Activated T-helper 1 cell treated with Interleukin-2 at 50 U/mL for 16 hours (primary cell): ENCODE results near the gene RXFP4.

Source experiments
- DNase-seq: peaks from one replicate; pipeline ENCODE4 v3.0.0-alpha.2; 2020; ENCODE audit warnings: low read depth

RXFP4 gene

DNA sequence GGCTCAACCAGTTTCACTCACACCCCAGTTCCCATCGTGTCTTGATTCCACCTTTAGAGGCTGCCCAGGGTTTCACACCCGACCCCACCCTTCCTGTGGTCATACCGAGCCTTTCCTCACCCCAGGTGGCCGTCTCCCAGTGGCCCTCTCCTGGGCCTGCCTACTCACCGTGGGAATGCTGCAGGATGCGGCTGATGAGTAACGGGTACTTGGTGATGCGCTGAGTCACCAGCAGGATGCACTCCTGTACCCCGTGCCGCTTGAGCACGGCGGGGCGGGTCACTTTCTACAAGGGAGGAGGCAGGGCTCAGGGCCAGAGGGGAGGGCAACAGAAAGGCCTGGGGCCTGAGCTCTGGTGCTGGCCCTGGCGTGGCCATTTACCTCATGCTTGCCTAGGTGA lies 20.5 kb downstream of the RXFP4 start:
- no peak for DNase-seq

DNA sequence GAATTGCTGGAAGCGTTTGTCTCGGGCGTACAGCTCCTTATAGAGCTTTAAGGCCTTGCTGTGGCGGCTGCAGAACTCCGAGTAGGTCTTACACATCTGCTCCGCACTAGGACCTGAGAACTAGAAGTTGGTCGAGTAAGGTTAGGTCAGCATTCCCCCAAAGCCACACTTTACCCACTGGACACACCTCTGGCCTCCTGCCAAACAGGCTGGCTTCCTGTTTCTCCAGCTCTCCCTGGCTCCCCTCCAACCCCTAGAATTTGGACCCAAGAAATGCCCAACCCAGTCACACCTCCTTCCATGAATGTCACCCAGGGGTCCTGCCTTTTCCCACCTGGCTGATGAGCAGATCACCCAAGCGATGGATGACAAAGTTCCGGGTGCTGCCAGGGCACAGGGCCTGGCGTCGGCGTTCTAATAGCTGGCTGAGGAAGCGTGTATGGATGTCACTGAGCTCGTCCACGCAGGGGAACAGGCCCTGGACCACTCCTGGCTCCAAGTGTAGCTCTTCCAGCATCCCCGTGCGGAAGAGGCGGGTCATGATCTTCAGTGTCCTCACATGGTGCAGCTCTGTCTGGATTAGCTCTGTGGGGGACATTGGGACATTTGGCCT lies 21.3 kb downstream of the RXFP4 start:
- no peak for DNase-seq

DNA sequence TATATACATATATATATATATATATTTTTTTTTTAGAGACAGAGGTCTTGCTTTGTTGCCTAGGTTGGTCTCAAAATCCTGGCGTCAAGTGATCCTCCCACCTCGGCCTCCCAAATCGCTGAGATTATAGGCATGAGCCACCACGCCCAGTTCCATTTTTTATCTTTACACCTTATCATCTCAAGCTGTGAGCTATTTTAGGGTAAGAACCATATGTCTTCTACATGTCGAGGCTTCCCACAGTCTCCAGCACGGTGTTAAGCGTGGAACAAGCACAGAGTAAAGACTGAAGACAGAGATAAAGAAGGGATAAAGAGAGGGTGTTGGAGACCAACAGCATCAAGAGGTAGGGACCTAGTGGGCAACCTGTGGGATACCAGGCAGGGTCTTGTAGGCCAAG lies 22.8 kb downstream of the RXFP4 start:
- no peak for DNase-seq

DNA sequence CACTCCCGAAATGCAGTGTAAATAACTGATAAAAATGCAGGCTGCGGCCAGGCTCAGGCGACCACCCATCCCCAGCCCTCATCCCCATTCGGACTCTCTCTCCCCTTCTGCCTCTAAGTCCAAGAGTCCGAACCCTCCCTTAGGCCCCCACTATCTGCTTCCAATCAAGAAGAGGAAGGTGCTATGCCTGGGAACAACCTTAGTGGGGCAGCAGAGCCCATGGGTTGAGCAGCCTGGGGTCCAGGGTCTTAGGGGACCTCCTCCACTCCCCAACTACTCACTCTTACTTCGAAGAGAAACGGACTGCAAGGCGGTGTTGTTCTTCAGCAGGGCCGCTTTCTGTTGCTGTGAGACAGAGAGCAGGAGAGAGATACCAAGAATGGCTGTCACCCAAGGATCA lies 24.7 kb downstream of the RXFP4 start:
- no peak for DNase-seq

DNA sequence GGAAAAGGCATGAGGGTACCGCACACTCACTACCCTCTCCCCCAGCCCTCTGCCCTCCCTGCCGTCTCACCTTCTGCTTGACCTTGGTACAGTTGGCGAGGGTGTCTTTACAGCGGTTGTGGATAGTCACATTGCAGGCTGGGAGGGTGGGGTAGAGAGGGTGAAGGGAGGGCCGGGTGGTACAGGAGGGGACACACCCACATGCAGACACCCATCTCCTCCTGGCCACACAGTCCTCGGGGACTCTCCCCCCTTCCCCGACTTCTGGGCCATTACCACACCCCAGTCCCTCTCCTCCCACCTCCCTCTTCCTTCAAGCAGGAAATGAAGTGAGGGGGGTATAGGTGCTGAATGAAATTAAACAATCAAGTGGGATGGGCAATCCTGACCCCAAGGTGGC lies 25.3 kb downstream of the RXFP4 start:
- DNase-seq: no peak

DNA sequence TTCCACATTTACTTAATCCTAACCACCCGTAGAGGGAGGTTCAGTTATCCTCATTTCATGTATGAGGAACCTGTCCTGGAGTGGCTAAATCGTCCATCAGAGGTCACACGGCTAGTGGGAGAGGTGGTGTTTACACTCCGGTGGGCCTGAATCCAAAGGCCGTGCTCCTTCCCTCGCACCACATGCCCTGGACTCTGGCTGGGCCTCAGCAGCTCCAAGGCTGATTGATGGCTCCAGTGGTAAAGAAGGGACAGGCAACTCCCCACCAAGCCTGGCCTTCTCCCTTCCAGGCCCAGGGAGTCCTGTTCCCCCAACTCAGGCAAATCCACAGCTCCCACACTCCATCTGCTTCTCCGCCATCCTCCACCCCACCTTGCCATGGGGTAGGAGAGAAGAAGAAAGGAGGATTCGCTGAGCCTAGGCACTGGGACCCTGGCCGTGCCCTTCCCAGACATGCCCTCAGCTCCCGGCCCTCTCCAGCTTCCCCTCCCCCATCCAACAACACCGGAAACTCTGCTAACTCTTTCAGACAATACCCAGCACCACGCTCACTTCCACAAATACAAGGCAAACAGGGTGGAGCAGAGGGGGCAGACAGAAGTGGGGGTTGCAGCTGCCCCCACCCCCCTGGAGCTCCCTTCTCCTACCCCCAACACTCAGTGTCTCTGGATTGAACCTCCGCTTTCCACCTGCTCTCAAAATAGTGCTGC lies 26.1 kb downstream of the RXFP4 start:
- DNase-seq: no peak

DNA sequence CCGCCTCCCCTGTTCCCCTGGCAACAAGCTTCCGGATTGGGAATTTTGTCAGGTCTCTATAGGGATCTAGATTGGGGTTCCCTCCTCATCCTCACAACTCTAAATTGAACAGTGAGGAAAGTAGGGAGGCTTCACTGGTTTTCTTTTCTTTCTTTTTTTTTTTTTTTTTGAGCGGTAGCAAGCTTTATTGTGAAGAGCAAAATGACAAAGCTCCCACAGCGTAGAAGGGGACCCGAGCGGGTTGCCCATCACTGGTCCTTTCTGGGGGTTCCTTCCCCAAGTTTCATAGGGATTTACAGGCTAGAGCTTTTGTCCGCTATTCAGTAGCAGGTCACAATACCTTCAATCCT lies 26.6 kb downstream of the RXFP4 start:
- DNase-seq: no peak

DNA sequence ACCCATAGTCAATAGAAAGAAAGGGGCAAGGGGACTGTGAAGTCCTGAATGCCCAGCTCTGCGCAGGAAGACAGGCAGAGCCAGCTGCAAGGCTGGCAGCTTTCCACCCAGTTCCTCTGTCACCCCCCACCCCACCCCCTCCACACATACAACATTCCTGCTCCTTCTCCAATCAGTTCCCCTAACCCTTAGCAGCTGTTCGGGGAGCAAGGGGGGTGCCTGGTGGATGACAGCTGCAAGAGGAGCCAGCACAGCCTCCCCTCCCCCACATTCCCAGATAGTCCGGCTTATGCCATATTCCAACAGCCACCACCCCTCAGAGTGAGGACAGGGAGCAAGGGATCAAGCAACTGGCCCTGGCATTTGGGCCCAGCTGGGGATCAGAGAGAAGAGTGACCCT lies 27.2 kb downstream of the RXFP4 start:
- no peak for DNase-seq

DNA sequence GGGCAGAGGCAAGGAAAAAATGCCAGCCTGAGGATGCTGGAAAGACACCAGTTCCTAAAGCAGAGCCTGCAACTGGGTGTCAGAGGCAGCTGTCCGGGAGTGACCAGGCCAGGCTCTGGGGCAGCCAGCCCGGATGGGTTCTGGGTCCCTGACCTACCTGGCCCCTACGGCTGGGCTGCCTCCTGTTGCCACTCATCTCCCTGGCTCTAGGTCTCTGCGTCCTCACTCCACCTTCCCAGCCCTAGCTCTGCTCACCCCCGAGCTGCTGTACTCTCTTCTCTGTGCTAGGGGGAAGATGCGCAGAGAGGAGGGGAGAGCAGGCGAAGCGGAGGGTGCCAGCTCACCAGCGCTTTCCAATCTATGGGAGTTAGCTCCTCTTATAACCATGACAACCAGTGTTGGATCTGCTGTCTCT lies 27.9 kb downstream of the RXFP4 start:
- DNase-seq: no peak

DNA sequence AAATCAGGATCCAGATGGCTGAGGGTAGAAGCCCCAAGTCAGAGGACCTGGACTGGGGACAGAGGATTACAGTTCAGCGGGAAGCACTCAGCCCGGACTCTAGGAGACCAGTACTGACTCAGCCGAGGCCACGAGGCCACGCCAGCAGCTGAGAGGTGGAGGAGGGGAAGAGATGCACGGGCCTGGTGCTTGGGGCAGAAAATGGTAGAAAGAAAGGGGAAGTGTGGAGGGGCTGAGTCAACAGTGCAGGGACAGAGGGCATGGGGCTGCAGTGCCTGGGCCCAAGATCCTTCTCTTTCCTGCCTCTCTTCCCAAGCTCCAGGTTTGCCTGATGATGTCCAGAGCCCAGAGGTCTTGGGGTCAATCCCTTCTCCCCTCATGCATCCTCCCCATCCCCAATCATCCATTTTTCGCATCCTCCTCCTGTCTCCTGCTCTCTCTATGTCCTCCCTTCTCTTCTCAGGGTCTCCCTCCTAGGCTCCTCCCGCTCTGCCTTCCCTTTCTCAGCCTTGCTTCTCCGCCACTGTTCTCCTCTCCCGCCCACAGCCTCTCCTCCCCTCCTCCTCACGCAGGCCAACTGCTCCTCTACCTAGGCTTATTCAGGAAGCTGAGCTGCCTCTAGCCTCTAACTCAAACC lies 29.2 kb downstream of the RXFP4 start:
- no peak for DNase-seq

DNA sequence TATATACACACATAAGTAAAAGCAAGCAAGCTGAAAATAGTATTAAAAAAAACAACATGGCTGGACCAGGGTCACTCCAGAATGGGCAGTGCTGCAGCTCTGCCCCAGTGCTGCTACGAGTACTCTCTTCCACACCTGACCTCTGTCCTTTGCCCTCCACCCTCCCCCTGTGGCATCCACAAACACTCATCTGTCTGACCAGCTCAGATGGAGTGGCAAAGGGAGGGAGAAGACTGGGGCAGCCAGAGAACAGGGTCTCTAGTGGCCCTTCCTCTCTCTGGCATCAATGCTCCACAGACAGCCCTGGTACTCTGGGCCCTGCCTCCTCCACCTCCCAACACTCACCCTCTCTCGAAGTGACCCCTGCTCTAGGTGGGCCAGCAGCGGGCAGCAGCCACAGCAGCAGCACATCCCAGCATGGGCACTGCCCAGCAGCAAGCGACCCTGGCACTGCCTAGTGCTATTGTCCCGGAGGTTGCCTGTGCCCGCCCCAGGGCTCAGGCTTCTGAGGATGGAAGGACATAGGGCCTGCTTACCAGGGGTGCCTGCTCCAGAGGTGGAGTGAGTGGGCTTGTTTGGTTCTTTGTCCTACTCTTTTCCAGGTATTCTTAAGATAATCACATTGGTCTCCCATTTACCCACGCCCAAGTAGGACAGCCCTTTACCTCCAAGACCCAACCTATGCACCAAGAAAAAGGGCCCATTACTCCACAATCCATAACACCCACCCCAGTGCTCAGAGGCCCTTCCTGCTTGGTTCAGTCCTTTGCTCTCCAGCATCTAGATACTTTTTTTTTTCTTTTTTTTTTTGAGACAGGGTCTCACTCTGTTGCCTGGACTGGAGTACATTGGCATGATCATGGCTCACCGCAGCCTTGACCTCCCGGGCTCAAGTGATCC lies 30.7 kb downstream of the RXFP4 start:
- no peak for DNase-seq

DNA sequence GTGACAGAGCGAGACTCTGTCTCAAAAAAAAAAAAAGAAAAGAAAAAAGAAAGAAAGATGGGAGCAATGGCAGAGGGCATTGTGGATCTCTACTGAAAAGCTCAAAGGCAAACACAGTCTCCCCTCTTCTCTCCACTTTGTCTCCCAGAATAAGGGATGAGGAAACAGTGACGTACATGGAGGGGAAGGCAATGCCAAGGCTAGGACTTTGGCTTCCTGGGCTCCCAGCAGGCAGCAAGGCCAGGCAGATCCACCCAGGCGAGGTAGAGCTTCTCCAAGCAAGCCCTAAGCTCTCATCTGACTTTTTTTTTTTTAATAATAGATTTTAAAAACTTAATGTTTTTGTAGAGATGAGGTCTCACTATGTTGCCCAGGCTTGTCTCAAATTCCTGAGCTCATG lies 32.3 kb downstream of the RXFP4 start:
- no peak for DNase-seq

DNA sequence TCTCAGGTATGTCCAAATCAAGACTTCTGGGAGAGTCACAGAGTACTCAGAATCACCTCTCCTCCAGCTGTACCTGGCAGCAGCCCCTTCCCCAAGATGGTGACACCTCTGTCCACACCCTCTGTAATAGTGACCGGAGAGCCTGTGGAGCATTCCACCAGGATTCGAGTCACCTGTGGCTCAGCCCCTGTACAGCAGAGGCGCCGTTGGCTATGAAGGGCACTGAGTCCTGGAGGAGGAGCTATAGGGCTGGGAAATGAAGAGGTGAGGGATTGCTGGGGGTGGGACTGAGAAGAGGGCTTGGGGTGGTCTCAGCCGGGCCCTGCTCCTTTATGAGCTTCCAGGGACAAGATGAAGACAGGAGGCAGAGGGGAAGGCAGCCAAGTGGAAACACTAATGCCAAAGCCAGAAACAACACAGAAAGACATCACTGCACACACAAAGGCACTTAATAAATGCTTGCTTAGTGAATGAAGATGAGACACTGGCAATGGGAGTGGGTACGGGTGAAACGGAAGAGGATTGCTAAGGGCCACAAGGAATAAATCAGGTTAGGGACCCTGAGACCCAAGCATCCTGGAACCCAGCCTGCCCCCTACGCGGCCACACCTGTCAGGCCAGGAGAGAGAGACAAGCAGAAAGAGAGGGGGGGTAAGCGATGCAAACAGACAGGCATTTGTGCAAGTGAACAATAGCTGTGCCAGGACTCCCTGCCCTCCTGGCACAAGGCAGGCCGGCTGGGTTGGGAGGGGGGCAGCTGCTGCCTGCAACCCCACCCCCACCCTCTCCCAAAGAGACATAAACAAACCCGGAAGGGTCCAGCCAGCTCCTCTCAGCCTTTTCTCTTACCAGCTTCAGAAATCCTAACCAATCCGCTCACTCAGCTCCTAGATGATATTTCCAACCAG lies 33.0 kb downstream of the RXFP4 start:
- DNase-seq: no peak

DNA sequence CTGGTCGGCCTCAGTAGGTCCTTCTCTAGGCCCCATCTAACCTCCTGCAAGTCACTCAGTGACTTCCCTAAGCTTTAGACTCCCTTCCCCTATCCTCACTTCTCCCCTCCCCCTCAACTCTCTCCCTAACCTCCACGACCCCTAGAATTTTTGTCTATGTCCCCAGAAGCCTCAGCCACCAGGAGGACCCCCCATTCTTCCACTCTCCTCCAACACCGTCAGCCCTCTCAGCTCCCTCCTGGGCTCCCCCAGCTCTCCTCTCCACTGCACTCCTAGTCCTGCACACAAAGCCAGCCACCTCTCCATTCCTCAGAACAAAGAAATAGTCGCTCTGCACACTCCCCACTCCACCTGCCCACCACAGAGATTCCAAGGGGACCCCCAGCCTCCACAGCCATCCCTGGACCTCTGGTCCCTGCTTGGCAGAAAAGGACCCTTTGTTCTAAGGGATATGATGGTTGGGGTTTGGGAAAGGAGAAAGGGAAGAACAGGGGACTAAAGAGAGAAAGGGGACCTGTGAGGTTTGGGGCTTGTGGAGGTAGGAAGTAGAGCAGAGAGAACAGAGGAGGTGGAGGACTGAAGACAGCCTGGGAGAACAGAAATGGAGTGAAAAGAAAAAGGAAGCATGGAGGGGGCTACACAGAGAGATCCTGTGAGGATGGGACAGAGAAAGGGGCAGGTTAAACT lies 34.1 kb downstream of the RXFP4 start:
- DNase-seq: no peak

DNA sequence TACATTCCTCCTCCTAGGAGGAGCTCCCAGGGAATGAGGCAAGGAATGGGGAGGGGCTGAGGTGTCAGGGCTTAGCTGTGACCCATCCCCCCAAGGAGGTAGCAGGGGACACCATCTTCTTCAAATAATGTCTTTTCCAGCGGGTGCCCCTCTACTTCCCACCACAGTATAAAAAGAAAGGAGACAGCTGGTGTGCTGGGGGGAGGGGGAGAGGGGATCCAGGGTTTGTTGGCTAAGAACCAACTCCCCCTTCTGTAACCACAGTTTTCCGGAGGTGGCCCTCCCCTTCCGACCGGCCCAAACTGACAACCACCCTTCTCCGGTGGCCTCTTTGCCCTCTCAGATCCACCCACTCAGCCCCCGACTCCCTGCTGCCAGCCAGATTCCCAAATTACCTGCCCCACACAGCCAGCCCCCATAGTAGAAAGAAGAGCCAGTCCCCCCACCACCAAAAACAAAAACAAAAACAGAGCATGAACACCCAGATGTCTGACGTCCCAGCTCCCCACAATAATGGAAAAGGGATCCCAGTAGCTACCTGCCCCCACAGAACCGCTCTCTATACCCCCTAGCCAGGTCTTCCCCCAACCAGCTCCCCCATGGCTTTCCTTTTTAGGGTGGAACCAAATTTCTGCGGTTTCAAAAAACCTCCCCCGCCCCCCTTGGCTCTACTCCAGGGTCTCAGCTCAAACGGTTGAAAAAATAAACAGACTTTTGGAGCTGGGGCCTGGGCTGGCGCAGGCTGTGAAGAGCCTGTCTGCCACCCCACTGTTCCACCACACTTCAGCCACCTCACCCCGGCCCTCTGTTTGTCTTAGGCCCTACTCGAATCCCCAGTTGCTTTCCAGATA lies 34.8 kb downstream of the RXFP4 start:
- DNase-seq: peak; percentile 60

DNA sequence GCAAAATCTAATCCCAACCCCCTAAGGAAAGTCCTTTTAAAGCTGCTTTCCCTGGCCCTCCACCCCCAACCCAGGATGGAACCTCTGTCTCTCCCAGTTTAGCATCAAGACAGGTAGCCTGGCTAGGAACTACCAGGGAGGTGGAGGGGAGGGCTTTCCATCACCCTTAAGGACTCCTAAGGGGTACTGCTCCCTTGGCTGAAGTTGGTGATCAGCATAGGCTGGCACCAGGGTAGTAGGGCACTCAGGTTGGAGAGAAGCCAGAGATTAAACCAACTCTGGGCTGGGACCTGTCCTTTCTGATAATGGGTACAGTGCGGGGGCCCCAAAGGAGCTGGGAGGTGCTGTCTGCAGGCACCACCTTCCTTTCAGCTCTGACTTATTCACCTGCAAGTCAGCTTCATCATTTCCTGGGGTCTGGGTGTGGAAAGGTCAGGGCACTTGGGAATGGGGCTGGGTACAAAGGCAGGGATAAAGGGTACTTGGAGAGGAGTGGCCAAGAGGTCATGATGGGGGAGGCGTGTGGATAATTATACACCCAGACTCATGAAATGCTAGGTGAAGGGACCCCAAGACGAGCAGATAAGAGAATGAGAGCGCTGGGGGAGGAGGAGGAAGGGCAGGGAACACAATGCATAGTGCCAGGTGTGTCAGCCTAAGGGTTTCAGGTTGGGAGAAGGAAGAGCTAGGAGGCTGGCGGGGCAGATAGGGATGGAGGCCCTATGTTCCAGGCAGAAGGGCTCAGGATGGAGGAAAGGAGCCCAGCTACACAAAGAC lies 35.7 kb downstream of the RXFP4 start:
- no peak for DNase-seq

DNA sequence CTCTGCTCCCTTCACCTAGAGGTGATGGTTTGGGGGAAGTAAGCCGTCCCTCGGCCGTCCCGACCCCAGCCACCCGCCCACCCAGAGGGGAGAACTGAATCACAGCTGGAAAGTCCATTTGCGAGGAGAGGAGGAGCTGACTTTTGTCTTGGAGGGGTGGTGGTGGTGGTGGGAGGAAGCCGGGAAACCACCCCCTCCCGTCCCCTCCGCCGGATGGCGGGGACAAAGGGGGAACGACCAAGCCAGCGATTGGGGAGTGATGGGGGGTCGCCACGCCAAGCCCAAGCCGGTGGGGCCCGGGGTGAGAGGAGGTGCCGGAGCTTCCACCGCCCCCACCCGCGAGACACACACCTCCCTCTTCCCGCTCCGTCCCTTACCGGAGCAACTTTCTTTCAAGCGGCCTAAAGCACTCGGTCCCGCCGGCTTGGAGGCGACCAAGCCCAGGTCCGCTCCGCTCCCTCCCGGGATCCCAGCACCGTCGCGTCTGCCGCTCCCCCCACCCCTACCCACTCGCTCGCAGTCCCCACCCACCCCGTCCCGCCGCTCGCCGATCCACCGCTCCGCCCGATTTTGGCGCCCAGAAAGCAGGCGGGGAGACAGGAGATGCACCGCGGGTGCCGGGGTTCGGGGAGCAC lies 36.4 kb downstream of the RXFP4 start:
- DNase-seq: peak; percentile 30

DNA sequence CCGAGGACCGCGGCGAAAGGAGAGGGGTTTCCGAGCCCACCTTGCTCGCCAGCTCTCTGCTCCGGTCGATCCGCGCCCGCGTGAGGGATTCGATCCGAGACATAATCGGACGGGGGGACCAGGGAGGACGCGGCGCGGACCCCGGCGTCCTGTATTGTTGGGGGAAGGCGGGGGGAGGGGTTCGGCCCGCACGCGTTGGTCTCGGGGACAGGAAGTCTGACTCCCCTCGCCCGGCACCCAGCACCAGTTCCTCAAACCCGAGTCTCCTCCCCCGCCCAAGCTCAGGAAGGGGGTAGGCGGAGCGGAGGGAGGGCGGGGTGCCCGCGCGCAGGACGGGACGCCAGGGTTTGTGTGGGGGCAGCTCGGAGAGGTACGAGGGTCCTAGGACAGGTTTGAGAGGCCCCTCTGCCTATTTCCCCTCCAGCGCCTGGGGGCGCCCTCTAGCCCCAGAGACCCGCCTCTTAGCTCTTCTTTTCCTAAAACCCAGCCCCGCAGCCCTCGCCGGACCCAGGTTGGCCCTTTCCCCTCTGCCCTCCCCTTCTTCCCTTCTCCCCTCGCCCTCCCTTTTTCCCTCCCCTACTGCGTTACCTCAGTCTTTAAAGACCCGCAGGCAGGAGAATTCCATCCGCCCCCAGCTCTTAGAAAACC lies 37.0 kb downstream of the RXFP4 start, which contains the start of gene ARHGEF2:
Gene ARHGEF2 (minus strand): TSS at position 223 of the 648 bp plus-strand sequence. CDS start 120 bp downstream, at position 103.
- DNase-seq: peak; percentile 68
